Gastroesophageal sphincter (tissue), 3 donors: ENCODE data around the gene LAMA2.

Experiments
- CTCF ChIP-seq, 4 experiments: fragments of 200-600 bp in 2 of 4; fragments of 450-650 bp in 2 of 4; sonication (generic) in 1 of 4; IDR thresholded peaks; one replicate each; pipeline ENCODE4 v1.5.1; 2017 to 2019; ENCODE audit warnings: antibody characterized with exemption in 4 of 4, mild to moderate bottlenecking in 2 of 4, moderate library complexity in 2 of 4
- POLR2A ChIP-seq, 2 donors: fragments of 450-650 bp; IDR thresholded peaks; one replicate each; pipeline ENCODE4 v1.6.1; 2017; ENCODE audit warnings: antibody characterized with exemption in 2 of 2, mild to moderate bottlenecking in 2 of 2, moderate library complexity in 1 of 2
- POLR2AphosphoS5 ChIP-seq: sonication (generic); formaldehyde crosslinking; IDR thresholded peaks from one replicate; pipeline ENCODE4 v1.6.1; 2017; ENCODE audit warnings: antibody characterized with exemption

DNA sequence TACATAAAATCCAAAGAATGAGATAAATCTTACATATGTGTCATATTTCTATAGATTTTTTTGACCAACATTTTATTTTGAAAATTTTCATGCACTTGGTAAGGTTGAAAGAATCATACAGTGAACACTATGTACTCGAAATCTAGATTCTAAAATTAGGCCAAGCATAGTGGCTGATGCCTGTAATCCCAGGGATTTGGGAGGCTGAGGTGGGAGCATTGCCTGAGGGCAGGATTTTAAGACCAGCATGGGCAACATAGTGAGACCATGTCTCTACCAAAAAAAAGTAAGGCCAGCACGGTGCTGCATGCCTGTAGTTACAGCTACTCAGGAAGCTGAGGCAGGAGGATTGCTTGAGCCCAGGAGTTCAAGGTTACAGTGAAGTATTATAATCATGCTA lies 158.6 kb downstream of the LAMA2 start:
- TF ChIP-seq POLR2A (IDR thresholded peaks at IDR 0.05) (no peak), CTCF (IDR thresholded peaks at IDR 0.05) (no peak), POLR2AphosphoS5 (no peak)
